Liver (tissue), 9 donors: Measurements from ENCODE around the gene RAB30. TPM values are rescaled to one million over a fixed set of nuclear protein-coding genes. Genes with fewer than 3 reads are reported as not detected.

ENCODE experiments used
- DNase-seq: peaks from one replicate; pipeline ENCODE4 v3.0.0-alpha.2; 2017; ENCODE audit warnings: low spot score
- H3K27ac ChIP-seq, 2 donors: one replicate each; pipeline ENCODE4 v1.7.0; 2013; ENCODE audit warnings: inconsistent platforms in 2 of 2, low read length in 2 of 2, control low read depth in 1 of 2, low read depth in 1 of 2, mild to moderate bottlenecking in 1 of 2
- H3K27me3 ChIP-seq, 4 donors: one replicate each; pipeline versions ENCODE4 v1.6.1 to v1.7.0; 2013; ENCODE audit warnings: low read length in 3 of 4, inconsistent platforms in 1 of 4, mild to moderate bottlenecking in 1 of 4, moderate library complexity in 1 of 4; ENCODE audit not compliant: control insufficient read depth in 4 of 4, insufficient read depth in 4 of 4
- H3K36me3 ChIP-seq, 4 donors: one replicate each; pipeline versions ENCODE4 v1.6.1 to v1.7.0; 2013; ENCODE audit warnings: low read length in 3 of 4, mild to moderate bottlenecking in 3 of 4, low read depth in 1 of 4, moderate library complexity in 1 of 4; ENCODE audit not compliant: control insufficient read depth in 4 of 4, insufficient read depth in 3 of 4
- H3K4me1 ChIP-seq, 4 donors: one replicate each; pipeline versions ENCODE4 v1.6.1 to v1.7.0; 2013; ENCODE audit warnings: low read length in 3 of 4, mild to moderate bottlenecking in 3 of 4, moderate library complexity in 1 of 4; ENCODE audit not compliant: control insufficient read depth in 4 of 4, insufficient read depth in 4 of 4
- H3K4me3 ChIP-seq, 3 donors: one replicate each; pipeline versions ENCODE4 v1.6.1 to v1.7.0; 2013; ENCODE audit warnings: low read length in 3 of 3, control low read depth in 1 of 3, low read depth in 1 of 3, mild to moderate bottlenecking in 1 of 3
- H3K9ac ChIP-seq, 2 donors: one replicate each; pipeline ENCODE4 v1.7.0; 2013; ENCODE audit warnings: low read length in 2 of 2, mild to moderate bottlenecking in 2 of 2, moderate library complexity in 2 of 2, control low read depth in 1 of 2, low read depth in 1 of 2
- H3K9me3 ChIP-seq, 4 donors: one replicate each; pipeline versions ENCODE4 v1.6.1 to v1.7.0; 2013; ENCODE audit warnings: low read length in 3 of 4; ENCODE audit not compliant: control insufficient read depth in 4 of 4
- EGR1 ChIP-seq, 2 donors: IDR thresholded peaks; 2 replicates each; pipeline ENCODE4 v1.6.1; 2016 to 2018; ENCODE audit warnings: antibody characterized with exemption in 2 of 2, low read depth in 2 of 2
- FOXA1 ChIP-seq: IDR thresholded peaks from 2 replicates; pipeline ENCODE4 v1.6.1; 2016; ENCODE audit warnings: antibody characterized with exemption
- FOXA2 ChIP-seq: IDR thresholded peaks from 2 replicates; pipeline ENCODE4 v1.6.1; 2016; ENCODE audit warnings: antibody characterized with exemption
- GABPA ChIP-seq, 2 donors: IDR thresholded peaks in 1 of 2; conservative IDR thresholded peaks in 1 of 2; 2 replicates each; pipeline ENCODE4 v1.6.1; 2016; ENCODE audit warnings: antibody characterized with exemption in 2 of 2, mild to moderate bottlenecking in 1 of 2, moderate library complexity in 1 of 2
- HNF4A ChIP-seq, 2 donors: conservative IDR thresholded peaks; 2 replicates each; pipeline ENCODE4 v1.6.1; 2016; ENCODE audit warnings: antibody characterized with exemption in 2 of 2, mild to moderate bottlenecking in 2 of 2
- HNF4G ChIP-seq: IDR thresholded peaks from 2 replicates; pipeline ENCODE4 v1.6.1; 2016; ENCODE audit warnings: antibody characterized with exemption
- JUND ChIP-seq, 2 donors: IDR thresholded peaks; 2 replicates each; pipeline ENCODE4 v1.6.1; 2016; ENCODE audit warnings: antibody characterized with exemption in 2 of 2
- NR2F2 ChIP-seq: IDR thresholded peaks from 2 replicates; pipeline ENCODE4 v1.6.1; 2016; ENCODE audit warnings: antibody characterized with exemption
- RAD21 ChIP-seq, 2 donors: IDR thresholded peaks; 2 replicates each; pipeline ENCODE4 v1.6.1; 2016; ENCODE audit warnings: antibody characterized with exemption in 2 of 2, mild to moderate bottlenecking in 2 of 2
- RXRA ChIP-seq, 2 donors: IDR thresholded peaks; 2 replicates each; pipeline ENCODE4 v1.6.1; 2017 to 2018; ENCODE audit warnings: antibody characterized with exemption in 2 of 2, mild to moderate bottlenecking in 1 of 2
- SP1 ChIP-seq: IDR thresholded peaks from 2 replicates; pipeline ENCODE4 v1.6.1; 2018; ENCODE audit warnings: antibody characterized with exemption, mild to moderate bottlenecking
- TAF1 ChIP-seq: conservative IDR thresholded peaks from 2 replicates; pipeline ENCODE4 v1.6.1; 2016; ENCODE audit warnings: antibody characterized with exemption, mild to moderate bottlenecking
- YY1 ChIP-seq: IDR thresholded peaks from 2 replicates; pipeline ENCODE4 v1.6.1; 2016; ENCODE audit warnings: antibody characterized with exemption, mild to moderate bottlenecking
- WGBS: extraction: QIAGEN DNeasy Blood & Tissue Kit; methylation state at CpG from one replicate; pipeline ENCODE4 v1.1.7; 2013; 5-methylcytosine and 5-hydroxymethylcytosine counted together
- polyA plus RNA-seq, 2 donors: library from polyadenylated mRNA; stranded (reverse) in 1 of 2; unstranded in 1 of 2; fragments of 200-250 nt in 1 of 2; fragments of >200 nt in 1 of 2; fragmentation: Nextera tagmentation in 1 of 2; extraction: Ambion mirVana in 1 of 2; gene quantifications; one replicate each; pipeline versions ENCODE4 v1.2.1 to v1.2.3, GENCODE V29; 2013 to 2015
- total RNA-seq, 2 donors: library from RNA; depleted of rRNA; stranded (reverse); fragments of >200 nt; gene quantifications; one replicate each; pipeline ENCODE4 v1.2.3, GENCODE V29; 2014
- TF ChIP-seq, protein P1 (sequence below): IDR thresholded peaks from 2 replicates; pipeline ENCODE4 v1.6.1; 2016; ENCODE audit warnings: antibody characterized with exemption
- TF ChIP-seq, protein P2 (sequence below): IDR thresholded peaks from 2 replicates; pipeline ENCODE4 v1.6.1; 2016; ENCODE audit warnings: antibody characterized with exemption
- TF ChIP-seq, protein P3 (sequence below): fragments of 150-350 bp; IDR thresholded peaks from 2 replicates; pipeline ENCODE4 v1.5.1; 2017; ENCODE audit warnings: improper control_type of control experiment, low read depth, low read length; ENCODE audit not compliant: missing input control
- TF ChIP-seq, protein P4 (sequence below): IDR thresholded peaks from 2 replicates; pipeline ENCODE4 v1.6.1; 2016; ENCODE audit warnings: antibody characterized with exemption
- TF ChIP-seq, protein P5 (sequence below): IDR thresholded peaks from 2 replicates; pipeline ENCODE4 v1.6.1; 2016; ENCODE audit warnings: antibody characterized with exemption, mild to moderate bottlenecking
- donor health status: healthy.
- donor health status: healthy.
- donor health status: healthy.
- donor health status: healthy.
- donor health status: healthy.

The RAB30 gene
- total and polyA plus RNA-seq, 4 donors = 2.4 to 5.4 (median 3.2) TPM

DNA sequence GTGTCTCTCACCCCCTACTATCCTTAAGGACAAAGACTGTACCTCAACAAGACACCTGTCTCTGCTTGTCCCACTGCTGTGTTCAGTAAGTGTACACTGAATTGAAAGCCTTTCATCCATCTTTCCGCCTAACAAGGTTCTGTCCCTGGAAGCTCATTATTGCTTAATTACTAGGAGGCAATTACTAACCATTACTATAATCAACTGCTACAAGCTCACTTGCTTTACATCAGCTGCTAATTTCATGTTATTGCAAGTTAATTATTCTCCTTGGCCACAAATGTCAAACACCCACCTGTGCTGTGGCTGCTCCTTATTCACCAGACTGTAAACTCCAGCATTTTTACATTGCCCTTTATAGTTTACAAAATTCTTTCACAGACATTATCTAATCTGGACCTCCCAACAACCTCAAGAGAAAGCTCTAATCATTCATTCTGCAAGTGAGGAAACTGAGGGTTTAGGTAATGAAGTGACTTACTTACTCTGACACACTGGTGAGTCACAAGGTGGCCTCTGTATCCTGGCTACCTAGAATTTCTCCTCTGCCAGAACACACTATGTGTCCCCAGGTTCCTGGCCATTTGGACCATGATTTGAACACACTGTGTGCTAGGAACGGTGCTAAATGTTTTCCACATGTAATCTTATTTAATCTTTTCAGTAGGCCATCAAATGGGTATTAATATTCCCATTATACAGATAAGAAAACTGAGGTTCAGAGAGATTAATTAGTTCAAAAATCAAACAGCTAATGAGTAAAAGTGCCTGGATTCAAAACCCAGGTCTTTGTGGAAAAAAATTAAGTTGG lies 66.7 kb downstream of the RAB30 start:
- Histone ChIP-seq H3K36me3 (no peaks in the 10 kb centered on the region), H3K27ac (no peak overlapping the region), H3K4me1 (peaks cover 9 to 11% (median 10%) of the 10 kb centered on the region in 4 donors), H3K9me3 (no peaks in the 10 kb centered on the region), H3K4me3 (no peak overlapping the region), H3K27me3 (no peaks in the 10 kb centered on the region), H3K9ac (no peak overlapping the region)
- TF ChIP-seq, protein P1, sequence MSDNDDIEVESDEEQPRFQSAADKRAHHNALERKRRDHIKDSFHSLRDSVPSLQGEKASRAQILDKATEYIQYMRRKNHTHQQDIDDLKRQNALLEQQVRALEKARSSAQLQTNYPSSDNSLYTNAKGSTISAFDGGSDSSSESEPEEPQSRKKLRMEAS = no peak
- TF ChIP-seq EGR1 (IDR thresholded peaks at IDR 0.05; ENCODE audit: low read depth in 2 of 2) (no peak), YY1 (no peak), RXRA (IDR thresholded peaks at IDR 0.05) (no peak), GABPA (IDR thresholded peaks at IDR 0.05 in 1 of 2, conservative IDR thresholded peaks at IDR 0.05 in 1 of 2) (no peak), HNF4A (conservative IDR thresholded peaks at IDR 0.05) (no peak), RAD21 (IDR thresholded peaks at IDR 0.05) (no peak), NR2F2 (no peak), SP1 (no peak), FOXA1 (no peak), JUND (IDR thresholded peaks at IDR 0.05) (no peak), HNF4G (no peak), FOXA2 (no peak), TAF1 (no peak)
- TF ChIP-seq, protein P2, sequence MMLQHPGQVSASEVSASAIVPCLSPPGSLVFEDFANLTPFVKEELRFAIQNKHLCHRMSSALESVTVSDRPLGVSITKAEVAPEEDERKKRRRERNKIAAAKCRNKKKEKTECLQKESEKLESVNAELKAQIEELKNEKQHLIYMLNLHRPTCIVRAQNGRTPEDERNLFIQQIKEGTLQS = no peak
- TF ChIP-seq, protein P3, sequence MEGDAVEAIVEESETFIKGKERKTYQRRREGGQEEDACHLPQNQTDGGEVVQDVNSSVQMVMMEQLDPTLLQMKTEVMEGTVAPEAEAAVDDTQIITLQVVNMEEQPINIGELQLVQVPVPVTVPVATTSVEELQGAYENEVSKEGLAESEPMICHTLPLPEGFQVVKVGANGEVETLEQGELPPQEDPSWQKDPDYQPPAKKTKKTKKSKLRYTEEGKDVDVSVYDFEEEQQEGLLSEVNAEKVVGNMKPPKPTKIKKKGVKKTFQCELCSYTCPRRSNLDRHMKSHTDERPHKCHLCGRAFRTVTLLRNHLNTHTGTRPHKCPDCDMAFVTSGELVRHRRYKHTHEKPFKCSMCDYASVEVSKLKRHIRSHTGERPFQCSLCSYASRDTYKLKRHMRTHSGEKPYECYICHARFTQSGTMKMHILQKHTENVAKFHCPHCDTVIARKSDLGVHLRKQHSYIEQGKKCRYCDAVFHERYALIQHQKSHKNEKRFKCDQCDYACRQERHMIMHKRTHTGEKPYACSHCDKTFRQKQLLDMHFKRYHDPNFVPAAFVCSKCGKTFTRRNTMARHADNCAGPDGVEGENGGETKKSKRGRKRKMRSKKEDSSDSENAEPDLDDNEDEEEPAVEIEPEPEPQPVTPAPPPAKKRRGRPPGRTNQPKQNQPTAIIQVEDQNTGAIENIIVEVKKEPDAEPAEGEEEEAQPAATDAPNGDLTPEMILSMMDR = no peak
- TF ChIP-seq, protein P4, sequence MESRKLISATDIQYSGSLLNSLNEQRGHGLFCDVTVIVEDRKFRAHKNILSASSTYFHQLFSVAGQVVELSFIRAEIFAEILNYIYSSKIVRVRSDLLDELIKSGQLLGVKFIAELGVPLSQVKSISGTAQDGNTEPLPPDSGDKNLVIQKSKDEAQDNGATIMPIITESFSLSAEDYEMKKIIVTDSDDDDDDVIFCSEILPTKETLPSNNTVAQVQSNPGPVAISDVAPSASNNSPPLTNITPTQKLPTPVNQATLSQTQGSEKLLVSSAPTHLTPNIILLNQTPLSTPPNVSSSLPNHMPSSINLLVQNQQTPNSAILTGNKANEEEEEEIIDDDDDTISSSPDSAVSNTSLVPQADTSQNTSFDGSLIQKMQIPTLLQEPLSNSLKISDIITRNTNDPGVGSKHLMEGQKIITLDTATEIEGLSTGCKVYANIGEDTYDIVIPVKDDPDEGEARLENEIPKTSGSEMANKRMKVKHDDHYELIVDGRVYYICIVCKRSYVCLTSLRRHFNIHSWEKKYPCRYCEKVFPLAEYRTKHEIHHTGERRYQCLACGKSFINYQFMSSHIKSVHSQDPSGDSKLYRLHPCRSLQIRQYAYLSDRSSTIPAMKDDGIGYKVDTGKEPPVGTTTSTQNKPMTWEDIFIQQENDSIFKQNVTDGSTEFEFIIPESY = no peak
- TF ChIP-seq, protein P5, sequence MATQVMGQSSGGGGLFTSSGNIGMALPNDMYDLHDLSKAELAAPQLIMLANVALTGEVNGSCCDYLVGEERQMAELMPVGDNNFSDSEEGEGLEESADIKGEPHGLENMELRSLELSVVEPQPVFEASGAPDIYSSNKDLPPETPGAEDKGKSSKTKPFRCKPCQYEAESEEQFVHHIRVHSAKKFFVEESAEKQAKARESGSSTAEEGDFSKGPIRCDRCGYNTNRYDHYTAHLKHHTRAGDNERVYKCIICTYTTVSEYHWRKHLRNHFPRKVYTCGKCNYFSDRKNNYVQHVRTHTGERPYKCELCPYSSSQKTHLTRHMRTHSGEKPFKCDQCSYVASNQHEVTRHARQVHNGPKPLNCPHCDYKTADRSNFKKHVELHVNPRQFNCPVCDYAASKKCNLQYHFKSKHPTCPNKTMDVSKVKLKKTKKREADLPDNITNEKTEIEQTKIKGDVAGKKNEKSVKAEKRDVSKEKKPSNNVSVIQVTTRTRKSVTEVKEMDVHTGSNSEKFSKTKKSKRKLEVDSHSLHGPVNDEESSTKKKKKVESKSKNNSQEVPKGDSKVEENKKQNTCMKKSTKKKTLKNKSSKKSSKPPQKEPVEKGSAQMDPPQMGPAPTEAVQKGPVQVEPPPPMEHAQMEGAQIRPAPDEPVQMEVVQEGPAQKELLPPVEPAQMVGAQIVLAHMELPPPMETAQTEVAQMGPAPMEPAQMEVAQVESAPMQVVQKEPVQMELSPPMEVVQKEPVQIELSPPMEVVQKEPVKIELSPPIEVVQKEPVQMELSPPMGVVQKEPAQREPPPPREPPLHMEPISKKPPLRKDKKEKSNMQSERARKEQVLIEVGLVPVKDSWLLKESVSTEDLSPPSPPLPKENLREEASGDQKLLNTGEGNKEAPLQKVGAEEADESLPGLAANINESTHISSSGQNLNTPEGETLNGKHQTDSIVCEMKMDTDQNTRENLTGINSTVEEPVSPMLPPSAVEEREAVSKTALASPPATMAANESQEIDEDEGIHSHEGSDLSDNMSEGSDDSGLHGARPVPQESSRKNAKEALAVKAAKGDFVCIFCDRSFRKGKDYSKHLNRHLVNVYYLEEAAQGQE = no peak
- WGBS = 97% methylated on average over 2 of the region's 2 CpGs
- no peak for DNase-seq
